Urinary bladder (tissue), 4 donors: Measurements from ENCODE around the gene COLEC11. TPM values are rescaled to one million over a fixed set of nuclear protein-coding genes. Genes with fewer than 3 reads are reported as not detected.

Experiments used
- DNase-seq: peaks from one replicate; pipeline ENCODE4 v3.0.0-alpha.2; 2015; ENCODE audit errors: extremely low spot score
- H3K27ac ChIP-seq: one replicate; pipeline ENCODE4 v1.5.1; 2013; ENCODE audit warnings: low read depth, mild to moderate bottlenecking, moderate library complexity
- H3K36me3 ChIP-seq: one replicate; pipeline ENCODE4 v1.6.1; 2013; ENCODE audit warnings: mild to moderate bottlenecking, moderate library complexity; ENCODE audit not compliant: insufficient read depth
- H3K4me1 ChIP-seq: one replicate; pipeline ENCODE4 v1.6.1; 2013; ENCODE audit warnings: mild to moderate bottlenecking, moderate library complexity; ENCODE audit not compliant: insufficient read depth
- H3K4me3 ChIP-seq: one replicate; pipeline ENCODE4 v1.5.1; 2013; ENCODE audit warnings: low read depth, low read length
- WGBS: extraction: QIAGEN DNeasy Blood & Tissue Kit; methylation state at CpG from one replicate; pipeline ENCODE4 v1.1.7; 2013; 5-methylcytosine and 5-hydroxymethylcytosine counted together
- polyA plus RNA-seq: library from polyadenylated mRNA; stranded (reverse); fragments of 200-250 nt; gene quantifications from one replicate; pipeline ENCODE4 v1.2.3, GENCODE V29; 2013
- total RNA-seq: library from RNA; depleted of rRNA; stranded (reverse); fragments of >200 nt; gene quantifications from one replicate; pipeline ENCODE4 v1.2.3, GENCODE V29; 2014
- donor health status: healthy with polysubstance abuse.
- donor health status: healthy.

Gene COLEC11
- total and polyA plus RNA-seq, 2 donors = 2.9 to 23.1 TPM

GRCh38 chr2:3647246-3647645 lies 52.3 kb downstream of the COLEC11 start:
- Histone ChIP-seq H3K36me3 (no peaks in the 10 kb centered on the region), H3K27ac (no peak overlapping the region), H3K4me3 (no peak overlapping the region), H3K4me1 (no peaks in the 10 kb centered on the region)
- WGBS = 79% methylated on average over 13 of the region's 13 CpGs
- DNase-seq = no peak

GRCh38 chr2:3647831-3648651 lies 53.1 kb downstream of the COLEC11 start:
- no peaks in the 10 kb centered on the region for H3K36me3 ChIP-seq
- H3K4me3 ChIP-seq = no peak overlapping the region
- H3K4me1 ChIP-seq = no peaks in the 10 kb centered on the region
- no peak overlapping the region for H3K27ac ChIP-seq
- 90% methylated on average over 14 of the region's 14 CpGs for WGBS
- no peak for DNase-seq

- no peak for DNase-seq
- Histone ChIP-seq H3K27ac (no peak overlapping the region), H3K4me3 (no peak overlapping the region), H3K36me3 (no peaks in the 10 kb centered on the region), H3K4me1 (no peaks in the 10 kb centered on the region)
- 94% methylated on average over 20 of the region's 20 CpGs for WGBS
These were observed 53.8 kb downstream of the COLEC11 start for GRCh38 chr2:3648652-3649177.

- WGBS = 83% methylated on average over 16 of the region's 16 CpGs
- H3K36me3 ChIP-seq = no peaks in the 10 kb centered on the region
- H3K4me3 ChIP-seq = no peak overlapping the region
These were observed 54.7 kb downstream of the COLEC11 start for GRCh38 chr2:3649581-3649980.

GRCh38 chr2:3650140-3650920 lies 55.4 kb downstream of the COLEC11 start:
- no peak for DNase-seq
- H3K27ac ChIP-seq = no peak overlapping the region
- H3K4me3 ChIP-seq = no peak overlapping the region
- H3K4me1 ChIP-seq = no peaks in the 10 kb centered on the region
- WGBS = 73% methylated on average over 20 of the region's 20 CpGs
- H3K36me3 ChIP-seq = no peaks in the 10 kb centered on the region

More at GRCh38 chr2:3649581-3649980, 54.7 kb downstream of the COLEC11 start:
- no peak for DNase-seq
- Histone ChIP-seq H3K27ac (no peak overlapping the region), H3K4me1 (no peaks in the 10 kb centered on the region)

GRCh38 chr2:3651691-3652648 lies 57.1 kb downstream of the COLEC11 start:
- Histone ChIP-seq H3K4me1 (no peaks in the 10 kb centered on the region), H3K36me3 (no peaks in the 10 kb centered on the region), H3K27ac (no peak overlapping the region), H3K4me3 (peak overlapping the region; percentile 1)
- WGBS = 20% methylated on average over 45 of the region's 45 CpGs
- peak; percentile 60 for DNase-seq

GRCh38 chr2:3652896-3653625 lies 58.1 kb downstream of the COLEC11 start:
- no peaks in the 10 kb centered on the region for H3K4me1 ChIP-seq
- H3K4me3 ChIP-seq = no peak overlapping the region
- 92% methylated on average over 9 of the region's 9 CpGs for WGBS
- H3K27ac ChIP-seq = no peak overlapping the region
- no peaks in the 10 kb centered on the region for H3K36me3 ChIP-seq
- no peak for DNase-seq

GRCh38 chr2:3654011-3654410 lies 59.1 kb downstream of the COLEC11 start:
- 88% methylated on average over 10 of the region's 10 CpGs for WGBS
- H3K4me1 ChIP-seq = no peaks in the 10 kb centered on the region
- DNase-seq = no peak
- no peaks in the 10 kb centered on the region for H3K36me3 ChIP-seq
- H3K27ac ChIP-seq = no peak overlapping the region
- H3K4me3 ChIP-seq = no peak overlapping the region

GRCh38 chr2:3654531-3655225 lies 59.8 kb downstream of the COLEC11 start:
- H3K4me1 ChIP-seq = no peaks in the 10 kb centered on the region
- WGBS = 79% methylated on average over 21 of the region's 21 CpGs
- H3K4me3 ChIP-seq = no peak overlapping the region
- DNase-seq = no peak
- H3K36me3 ChIP-seq = no peaks in the 10 kb centered on the region
- no peak overlapping the region for H3K27ac ChIP-seq

- DNase-seq = no peak
- H3K4me1 ChIP-seq = no peaks in the 10 kb centered on the region
- WGBS = 80% methylated on average over 28 of the region's 28 CpGs
These were observed 61.2 kb downstream of the COLEC11 start for GRCh38 chr2:3655871-3656761.

More at GRCh38 chr2:3655871-3656761, 61.2 kb downstream of the COLEC11 start:
- H3K4me3 ChIP-seq = no peak overlapping the region
- no peak overlapping the region for H3K27ac ChIP-seq
- H3K36me3 ChIP-seq = no peaks in the 10 kb centered on the region
